GM21723 (cell line): ENCODE results near the gene PGPEP1.
"Not testable (repeated sequence)": the region's sequence is repeated elsewhere in the genome, so short reads cannot be mapped to it uniquely, and the experiment has no call there.

ENCODE experiments used
- ATAC-seq: cut with Tn5 transposase; IDR thresholded peaks from one replicate; pipeline ENCODE4 v1.9.1; 2021; ENCODE audit warnings: mild to moderate bottlenecking, moderate library complexity; ENCODE audit not compliant: unreplicated experiment

The PGPEP1 gene

DNA sequence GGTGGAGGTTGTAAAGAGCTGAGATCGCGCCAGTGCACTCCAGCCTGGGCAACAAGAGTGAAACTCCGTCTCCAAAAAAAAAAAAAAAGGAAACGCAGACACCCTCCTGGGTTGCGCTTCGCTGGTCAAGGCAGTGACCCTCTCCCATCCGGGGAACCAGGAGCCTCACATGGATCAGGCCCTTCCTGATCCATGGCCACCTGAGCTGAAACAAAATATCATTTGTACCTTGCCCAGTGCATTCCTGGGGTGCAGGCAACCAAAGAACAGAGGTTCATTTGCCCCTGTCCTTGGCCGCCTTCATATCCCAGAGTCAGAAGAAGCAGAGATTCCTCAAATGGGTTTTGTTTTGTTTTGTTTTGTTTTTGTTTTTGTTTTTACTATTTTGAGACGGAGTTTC lies 9.5 kb upstream of the PGPEP1 start:
- ATAC-seq: no peak

DNA sequence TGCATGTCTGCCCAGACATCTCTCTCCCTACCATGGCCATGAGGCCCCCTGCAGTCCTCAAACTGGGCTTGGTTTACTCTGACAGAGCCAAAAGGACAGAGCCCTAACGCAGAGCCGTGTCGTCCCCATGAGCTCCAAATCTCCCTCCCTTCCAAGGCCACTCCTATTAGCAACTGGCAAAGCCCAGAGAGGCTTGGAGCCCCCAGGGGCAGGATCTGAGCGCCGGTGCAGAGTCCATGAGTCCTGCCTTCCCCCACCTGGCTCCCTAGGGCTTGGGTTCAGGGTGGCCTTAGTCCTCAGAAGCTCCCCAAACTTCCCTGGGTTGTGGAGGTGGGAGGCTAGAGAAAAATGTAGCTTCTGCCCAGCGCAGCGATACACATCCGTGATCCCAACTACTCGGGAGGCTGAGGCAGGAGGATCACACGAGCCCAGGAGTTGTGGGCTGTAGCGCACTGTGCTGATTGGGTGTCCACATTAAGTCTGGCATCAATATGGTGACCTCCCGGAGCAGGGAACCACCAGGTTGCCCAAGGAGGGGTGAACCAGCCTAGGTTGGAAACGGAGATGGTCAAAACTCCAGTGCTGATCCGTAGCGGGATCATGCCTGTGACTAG lies 7.4 kb upstream of the PGPEP1 start:
- ATAC-seq: no peak

DNA sequence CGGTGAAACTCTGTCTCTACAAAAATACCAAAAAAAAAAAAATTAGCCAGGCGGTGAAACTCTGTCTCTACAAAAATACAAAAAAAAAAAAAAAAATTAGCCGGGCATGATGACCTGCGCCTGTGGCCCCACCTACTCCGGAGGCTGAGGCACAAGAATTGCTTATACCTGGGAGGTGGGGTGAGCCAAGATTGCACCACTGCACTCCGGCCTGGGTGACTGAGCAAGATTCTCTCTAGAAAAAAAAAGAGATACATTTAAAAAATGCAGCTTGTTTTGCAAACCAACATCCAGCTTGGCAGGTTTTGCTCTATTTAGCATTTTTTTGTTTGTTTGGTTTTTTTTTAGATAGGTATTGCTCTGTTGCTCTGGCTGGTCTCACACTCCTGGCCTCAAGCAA lies 6.7 kb upstream of the PGPEP1 start:
- no peak for ATAC-seq

DNA sequence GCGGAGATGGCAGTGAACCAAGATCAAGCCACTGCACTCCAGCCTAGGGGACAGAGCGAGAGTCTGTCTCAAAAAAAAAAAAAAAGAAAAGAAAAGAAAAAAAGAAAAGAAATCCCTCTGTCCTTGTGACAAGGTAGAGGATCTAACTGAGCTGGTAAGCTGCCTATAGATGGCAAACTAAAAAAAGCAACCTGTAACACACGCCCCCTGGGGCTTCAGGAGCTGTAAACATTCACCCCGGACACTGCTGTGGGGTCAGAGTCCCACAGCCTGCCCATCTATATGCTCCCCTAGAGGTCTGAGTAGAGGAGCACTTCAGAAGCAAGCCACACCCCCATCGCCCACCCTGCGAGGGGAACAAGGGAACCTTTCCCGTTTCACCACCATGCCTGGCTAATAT lies 4.3 kb upstream of the PGPEP1 start:
- no peak for ATAC-seq

DNA sequence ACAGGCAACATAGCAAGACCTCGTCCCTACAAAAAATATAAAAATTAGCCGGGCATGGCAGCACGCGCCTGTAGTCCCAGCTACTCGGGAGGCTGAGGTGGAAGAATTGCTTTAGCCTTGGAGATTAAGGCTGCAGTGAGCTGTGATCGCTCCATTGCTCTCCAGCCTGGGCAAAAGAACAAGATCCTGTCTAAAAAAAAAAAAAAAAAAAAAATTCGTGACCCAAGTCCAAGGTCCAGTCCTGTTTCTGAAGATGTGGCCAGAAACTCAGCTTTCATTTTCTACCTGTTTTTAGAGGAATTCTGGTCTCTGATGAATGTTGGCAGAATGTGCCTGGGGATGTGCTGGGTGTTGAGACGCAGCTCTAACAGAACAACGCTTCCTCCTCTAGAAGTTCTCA lies 1.9 kb upstream of the PGPEP1 start:
- ATAC-seq: no peak

DNA sequence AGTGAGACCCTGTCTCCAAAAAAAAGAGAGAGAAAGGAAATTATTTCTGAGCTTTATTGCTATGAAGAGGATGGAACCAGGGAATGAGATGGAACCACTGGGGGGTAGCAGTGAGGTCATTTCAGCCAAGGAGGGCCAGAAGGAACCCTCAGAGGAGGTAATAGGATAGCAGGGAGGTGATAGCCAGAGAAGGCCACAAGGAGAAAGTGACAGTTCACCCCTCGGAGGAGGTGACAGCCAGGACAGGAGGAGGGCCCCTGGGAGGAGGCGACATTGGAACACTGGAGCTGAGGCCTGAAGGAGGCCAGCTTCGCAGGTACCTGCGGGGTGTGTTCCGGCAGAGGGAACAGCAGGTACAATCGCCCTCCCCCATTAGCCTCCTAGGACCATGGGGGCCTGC lies 675 bp upstream of the PGPEP1 start:
- ATAC-seq: no peak

DNA sequence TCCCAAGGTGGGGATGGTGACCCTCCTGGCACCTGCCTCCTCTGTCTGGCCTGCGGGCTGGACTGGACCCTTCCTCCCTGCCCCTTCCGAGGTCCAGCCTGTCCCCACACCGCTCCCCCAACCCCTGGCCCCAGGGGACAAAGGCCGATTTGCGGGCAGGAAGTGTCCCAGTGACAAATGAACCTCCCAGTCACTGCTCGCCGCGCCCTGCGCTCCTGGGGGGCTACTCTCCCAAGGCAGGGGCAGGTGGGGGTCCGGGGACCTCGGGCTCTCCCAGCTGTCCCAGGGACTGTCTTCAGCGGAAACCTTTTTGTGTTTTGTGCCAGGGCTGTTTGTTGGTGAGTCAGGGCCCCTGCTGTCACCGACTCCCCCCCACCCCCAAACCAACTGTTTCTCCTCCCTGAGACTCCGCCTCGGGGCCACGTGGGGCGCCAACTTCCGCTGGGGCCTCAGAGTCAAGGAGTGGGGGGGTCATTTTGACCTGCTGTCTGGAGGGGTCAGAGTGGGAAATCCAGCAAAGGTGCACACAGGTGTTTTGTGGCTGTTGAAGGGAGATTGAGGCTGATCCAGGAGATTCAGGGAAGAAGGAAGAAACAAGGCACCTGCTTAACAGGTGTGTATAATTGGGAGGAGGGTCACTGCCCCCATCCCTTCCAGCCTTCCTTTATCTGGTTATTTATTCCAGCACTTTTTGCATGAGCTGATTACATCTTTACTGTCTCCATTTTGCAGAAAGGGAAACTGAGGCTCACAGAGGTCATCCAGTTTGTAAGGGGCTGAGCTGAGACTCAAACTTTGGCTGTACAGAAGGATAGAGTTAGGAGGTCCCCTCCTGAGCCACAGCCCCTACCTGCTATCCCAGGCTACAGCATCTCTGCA lies 831 bp downstream of the PGPEP1 start:
- peak; percentile 47 for ATAC-seq

DNA sequence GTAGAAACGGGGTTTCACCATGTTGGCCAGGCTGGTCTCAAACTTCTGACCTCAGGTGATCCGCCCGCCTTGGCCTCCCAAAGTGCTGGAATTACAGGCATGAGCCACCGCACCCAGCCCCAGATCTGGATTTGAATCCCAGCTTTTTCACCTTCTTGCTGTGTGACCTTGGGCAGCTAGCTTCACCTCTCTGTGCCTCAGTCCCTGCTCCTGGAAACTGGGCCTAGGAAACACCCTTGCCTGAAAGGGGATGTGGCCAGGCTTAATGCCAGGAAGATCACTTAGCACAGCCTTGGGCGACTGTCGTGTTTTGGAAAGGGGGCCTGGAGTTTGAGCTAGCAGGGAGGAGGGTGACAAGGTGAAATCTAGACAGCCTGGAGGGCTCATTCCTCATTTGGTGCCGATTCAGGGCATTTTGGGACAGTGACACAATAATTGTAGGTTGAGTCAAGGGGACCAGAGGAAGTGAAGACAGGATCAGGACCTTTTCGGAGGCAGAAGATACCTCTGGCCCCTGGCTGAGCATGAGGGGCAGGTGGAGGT lies 1.8 kb downstream of the PGPEP1 start:
- no peak for ATAC-seq

DNA sequence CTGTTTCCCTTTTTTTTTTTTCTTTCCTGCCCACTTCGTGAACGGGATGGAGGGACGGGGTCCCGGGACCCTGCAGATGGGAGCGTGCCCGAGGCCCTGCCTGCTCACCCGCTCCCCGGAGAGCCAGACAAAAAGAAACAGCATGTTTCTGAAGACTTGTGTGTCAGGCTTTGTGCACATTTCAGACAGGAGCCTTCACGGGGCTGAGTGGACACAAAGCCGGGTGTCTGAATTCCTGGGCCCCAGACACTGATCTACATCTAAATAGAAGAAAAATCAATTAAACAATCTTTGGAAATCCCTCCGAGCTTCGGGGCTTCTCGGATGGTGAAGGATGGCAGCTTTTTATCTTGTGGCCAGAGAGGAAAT lies 4.2 kb downstream of the PGPEP1 start:
- no peak for ATAC-seq

DNA sequence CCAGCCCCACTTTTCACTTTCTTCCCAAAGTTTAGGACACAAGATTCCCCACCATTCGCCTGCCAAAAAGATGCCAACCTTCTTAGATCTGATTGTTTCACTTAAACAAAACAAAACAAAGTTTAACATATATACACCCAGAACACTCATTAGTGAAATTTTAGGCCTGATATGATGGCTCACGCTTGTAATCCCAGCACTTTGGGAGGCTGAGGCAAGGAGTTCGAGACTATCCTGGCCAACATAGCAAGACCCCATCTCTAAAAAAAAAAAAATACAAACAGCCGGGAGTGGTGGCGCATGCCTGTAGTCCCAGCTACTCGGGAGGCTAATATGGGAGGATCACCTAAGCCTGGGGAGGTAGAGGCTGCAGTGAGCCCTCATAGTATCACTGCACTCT lies 4.9 kb downstream of the PGPEP1 start:
- no peak for ATAC-seq

DNA sequence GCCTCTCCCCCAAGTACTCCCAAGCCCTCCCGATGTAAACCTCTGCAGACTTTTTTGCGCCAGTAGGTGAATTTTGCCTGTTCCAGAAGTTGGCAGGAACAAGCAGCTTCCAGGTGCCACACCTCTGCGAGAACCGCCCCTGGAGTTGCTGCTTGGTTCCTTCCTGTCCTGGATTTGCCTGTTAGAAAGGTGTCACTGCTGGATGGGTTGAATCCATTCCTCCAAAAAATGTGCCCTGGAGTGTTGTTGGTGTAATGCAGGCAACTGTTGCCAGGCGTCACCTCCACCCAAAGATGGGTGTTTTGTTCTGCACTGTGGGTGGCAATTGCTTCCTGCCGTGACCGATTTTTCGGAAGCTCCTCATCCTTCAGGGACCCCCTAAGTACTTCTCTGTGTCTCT lies 5.7 kb downstream of the PGPEP1 start:
- no peak for ATAC-seq

DNA sequence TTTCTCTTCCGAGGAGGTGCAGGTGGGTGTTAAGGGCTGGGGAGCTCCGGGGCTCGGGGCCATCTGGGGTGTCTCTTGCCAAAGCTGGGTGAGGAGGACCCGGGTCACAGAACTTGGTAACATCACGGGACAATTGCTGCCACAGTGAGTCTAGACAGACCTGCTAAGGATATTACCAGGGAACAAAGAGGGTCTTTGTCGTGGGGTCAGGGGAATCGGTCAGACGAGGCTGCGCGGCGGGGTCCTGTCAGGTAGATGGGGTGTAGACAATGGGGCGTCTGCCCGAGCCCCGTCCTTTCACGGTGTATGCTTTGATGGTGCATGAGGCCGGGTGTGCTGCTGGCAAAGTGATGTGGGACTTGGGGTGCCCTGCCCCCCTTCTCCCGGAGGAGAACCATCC lies 7.8 kb downstream of the PGPEP1 start:
- ATAC-seq: no peak

DNA sequence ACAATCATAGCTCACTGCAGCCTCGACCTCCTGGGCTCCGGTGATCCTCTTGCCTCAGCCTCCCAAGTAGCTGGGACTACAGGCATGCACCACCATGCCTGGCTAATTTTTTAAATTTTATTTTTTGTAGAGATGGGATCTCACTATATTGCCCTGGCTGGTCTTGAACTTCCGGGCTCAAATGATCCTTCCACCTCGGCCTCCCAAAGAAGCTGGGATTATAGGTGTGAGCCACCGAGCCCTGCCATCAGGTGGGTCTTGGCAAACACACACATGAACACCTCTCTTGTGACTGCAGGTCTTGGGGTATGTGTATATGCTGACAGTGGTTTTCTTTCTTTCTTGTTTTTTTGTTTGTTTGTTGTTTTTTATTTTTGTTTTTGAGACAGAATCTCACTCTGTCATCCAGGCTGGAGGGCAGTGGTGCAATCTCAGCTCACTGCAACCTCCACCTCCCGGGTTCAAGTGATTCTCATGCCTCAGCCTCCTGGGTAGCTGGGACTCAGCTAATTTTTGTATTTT lies 8.5 kb downstream of the PGPEP1 start:
- not testable (repeated sequence) for ATAC-seq

DNA sequence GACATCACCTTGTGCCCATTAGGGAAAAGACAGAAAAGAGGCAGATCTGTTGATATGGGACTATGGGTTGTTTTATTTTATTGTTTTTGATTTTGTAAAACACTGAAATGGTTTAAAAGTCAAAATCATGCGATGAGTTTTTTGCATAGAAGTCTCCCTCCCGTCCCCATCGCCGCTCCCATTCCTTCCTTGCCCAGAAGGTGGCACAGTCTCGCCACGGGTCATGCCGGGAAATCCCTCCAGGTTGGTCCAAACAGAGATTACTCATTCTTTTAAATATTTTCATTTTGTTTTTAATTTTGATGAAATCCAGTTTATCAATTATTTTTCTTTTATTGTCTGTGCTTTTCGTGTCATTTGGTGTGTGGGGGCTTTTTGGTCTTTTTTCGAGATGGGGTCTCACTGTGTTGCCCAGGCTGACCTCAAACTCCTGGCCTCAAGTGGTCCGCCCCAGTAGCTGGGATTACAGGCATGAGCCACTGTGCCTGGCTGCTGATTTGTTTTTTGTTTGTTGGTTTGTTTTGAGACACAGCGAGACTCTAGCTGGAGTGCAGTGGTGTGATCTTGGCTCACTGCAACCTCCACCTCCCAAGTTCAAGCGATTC lies 9.2 kb downstream of the PGPEP1 start:
- no peak for ATAC-seq

DNA sequence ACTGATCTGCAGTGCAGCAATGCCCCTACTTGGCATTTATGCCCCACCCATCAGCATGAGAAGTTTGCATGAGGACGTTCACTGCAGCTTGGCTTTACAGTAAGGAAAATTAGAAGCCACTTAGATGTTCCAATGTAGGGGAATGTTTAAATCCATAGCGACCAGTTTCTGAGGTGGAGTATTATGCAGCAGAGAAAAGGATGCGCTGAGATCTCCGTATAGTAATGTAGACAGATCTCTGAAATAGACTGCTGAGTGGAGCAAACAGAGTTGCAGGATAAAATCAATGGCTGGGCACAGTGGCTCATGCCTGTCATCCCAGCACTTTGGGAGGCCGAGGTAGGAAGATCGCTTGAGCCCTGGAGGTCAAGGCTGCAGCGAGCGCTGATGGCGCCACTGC lies 10.1 kb downstream of the PGPEP1 start:
- ATAC-seq: no peak

DNA sequence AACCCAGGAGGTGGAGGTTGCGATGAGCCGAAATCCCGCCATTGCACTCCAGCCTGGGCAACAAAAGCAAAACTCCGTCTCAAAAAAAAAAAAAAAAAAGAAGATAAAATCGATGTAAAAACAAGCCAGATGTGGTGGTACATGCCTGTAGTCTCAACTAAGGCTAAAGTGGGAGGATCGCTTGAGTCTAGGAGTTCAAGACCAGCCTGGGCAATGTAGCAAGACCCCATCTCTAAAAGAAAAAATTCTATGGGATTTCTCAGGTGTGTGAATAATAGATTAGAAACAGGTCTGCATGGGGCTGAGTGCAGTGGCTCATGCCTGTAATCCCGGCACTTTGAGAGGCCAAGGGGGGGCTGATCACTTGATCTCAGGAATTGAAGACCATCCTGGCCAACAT lies 11.1 kb downstream of the PGPEP1 start:
- no peak for ATAC-seq

DNA sequence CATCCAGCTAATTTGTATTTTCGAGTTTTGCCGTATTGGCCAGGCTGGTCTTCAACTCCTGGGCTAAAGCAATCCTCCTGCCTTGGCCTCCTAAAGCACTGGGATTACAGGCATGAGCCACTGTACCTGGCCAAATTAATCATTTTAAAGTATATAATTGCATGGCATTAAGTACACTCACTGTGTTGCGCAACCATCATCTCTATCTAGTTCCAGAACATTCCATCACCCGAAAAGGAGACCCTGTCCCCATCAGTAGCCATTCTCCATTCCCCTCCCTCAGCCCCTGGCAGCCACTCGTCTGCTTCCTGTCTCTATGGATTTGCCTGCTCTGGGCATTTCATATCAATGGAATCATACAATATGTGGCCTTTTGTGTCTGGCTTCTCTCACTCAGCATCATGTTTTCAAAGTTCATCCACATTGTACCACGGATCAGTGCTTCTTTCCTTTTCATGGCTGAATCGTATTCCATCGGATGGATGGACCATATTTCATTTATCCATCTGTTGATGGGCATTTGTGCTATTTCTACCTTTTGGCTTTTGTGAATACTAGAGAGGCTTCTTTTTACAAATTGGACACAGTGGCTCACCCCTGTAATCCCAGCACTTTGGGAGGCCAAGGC lies 13.1 kb downstream of the PGPEP1 start:
- no peak for ATAC-seq

DNA sequence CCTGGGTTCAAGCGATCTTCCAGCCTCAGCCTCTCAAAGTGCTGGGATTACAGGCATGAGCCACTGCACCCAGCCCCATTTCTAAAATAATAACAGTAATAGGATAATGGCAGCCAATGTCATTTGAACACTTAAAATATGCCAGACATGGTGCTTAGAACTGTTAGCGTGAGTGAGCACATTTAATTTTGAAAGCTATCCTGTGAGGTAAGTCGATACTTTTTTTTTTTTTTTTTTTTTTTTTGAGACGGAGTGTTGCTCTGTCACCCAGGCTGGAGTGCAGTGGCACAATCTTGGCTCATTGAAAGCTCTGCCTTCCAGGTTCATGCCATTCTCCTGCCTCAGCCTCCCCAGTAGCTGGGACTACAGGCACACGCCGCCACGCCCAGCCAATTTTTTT lies 14.3 kb downstream of the PGPEP1 start:
- ATAC-seq: not testable (repeated sequence)

DNA sequence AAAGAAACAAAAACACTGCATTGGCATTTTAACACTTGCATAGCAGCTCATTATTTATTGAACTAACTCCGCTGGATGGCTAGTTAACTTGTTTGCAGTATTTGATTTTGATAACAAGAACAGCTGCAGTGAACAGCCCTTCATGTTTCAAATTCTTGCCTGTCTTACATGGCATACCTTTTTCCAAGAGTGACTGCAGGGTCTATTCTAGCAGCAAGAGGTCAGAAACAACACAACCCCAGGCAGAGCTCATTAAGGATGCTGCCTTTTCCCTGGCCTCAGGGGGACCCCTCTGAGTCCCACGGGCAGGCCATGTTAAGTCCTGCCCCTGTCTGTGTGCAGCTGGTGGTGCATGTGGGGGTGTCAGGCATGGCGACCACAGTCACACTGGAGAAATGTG lies 16.6 kb downstream of the PGPEP1 start:
- ATAC-seq: no peak

DNA sequence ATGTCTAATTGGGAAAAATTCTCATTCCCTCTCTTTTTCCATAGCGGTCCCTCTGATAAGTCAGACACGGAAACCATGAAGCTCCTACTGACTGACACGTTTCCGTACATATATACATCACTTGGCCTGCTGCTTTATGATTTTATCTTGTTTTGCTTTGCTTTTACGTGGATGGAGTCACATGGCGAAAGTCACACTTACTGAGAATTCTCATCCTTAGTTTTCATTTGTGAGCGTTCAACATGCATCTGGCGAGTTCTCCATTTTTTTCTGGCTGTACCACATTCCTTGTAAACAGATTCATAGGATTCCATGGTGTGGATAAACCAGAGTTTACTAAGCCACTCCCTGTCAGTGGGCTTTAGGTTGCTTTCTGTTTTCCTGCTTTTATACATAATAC lies 21.2 kb downstream of the PGPEP1 start:
- no peak for ATAC-seq

DNA sequence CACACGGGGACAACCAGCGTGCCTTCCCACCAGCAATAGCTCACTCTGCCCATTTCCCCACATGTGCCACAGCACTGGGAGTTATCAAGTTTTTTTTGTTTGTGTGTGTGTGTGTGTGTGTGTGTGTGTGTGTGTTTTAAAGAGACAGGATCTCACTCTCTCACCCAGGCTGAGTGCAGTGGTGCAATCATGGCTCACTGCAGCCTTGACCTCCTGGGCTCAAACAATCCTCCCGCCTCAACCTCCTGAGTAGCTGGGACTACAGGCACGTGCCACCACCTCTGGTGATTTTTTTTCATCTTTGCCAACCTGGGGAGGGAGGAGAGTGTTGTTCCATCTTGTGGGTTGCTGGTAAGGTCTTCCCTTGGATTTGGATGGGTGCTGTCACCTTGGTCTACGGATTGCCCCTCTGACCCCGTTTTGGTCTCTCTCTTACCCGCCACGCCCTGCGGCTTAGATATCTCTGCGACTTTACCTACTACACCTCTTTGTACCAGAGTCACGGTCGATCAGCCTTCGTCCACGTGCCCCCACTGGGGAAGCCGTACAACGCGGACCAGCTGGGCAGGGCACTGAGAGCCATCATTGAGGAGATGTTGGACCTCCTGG lies 22.6 kb downstream of the PGPEP1 start:
- ATAC-seq: no peak
